Natural killer cell (primary cell): ENCODE data around the gene ZNF407. TPM values are rescaled to one million over a fixed set of nuclear protein-coding genes. Genes with fewer than 3 reads are reported as not detected.

Experiments
- ATAC-seq, 3 donors: fragments of 150-1000 bp in 2 of 3; fragments of 200-7000 bp in 1 of 3; cut with Tn5 transposase; 1 replicate in 1 of 3; 2 replicates in 2 of 3; pipeline ENCODE4 v1.10.0; 2021; ENCODE audit warnings: mild to moderate bottlenecking in 2 of 3, moderate library complexity in 2 of 3
- DNase-seq, 2 donors: peaks; one replicate each; pipeline versions ENCODE4 v3.0.0 to v3.0.0-alpha.2; 2013 to 2021; ENCODE audit warnings: mixed read lengths in 1 of 2
- H3K27ac ChIP-seq: one replicate; pipeline ENCODE4 v1.5.1; 2013; ENCODE audit warnings: mild to moderate bottlenecking, low read length
- H3K27me3 ChIP-seq: one replicate; pipeline ENCODE4 v1.6.1; 2013; ENCODE audit warnings: low read length; ENCODE audit not compliant: control insufficient read depth, insufficient read depth
- H3K36me3 ChIP-seq: one replicate; pipeline ENCODE4 v1.6.1; 2013; ENCODE audit warnings: low read length; ENCODE audit not compliant: control insufficient read depth, insufficient read depth
- H3K4me1 ChIP-seq: one replicate; pipeline ENCODE4 v1.6.1; 2013; ENCODE audit warnings: low read length; ENCODE audit not compliant: control insufficient read depth, insufficient read depth
- H3K4me3 ChIP-seq: one replicate; pipeline ENCODE4 v1.5.1; 2013; ENCODE audit warnings: low read length
- H3K9me3 ChIP-seq: one replicate; pipeline ENCODE4 v1.6.1; 2013; ENCODE audit warnings: low read length; ENCODE audit not compliant: control insufficient read depth, insufficient read depth
- H3K27ac Mint-ChIP-seq, 2 donors: one replicate each; pipeline ENCODE4 v1.8.0; 2022; ENCODE audit warnings: mild to moderate bottlenecking in 2 of 2, mixed read lengths in 2 of 2, moderate library complexity in 1 of 2
- H3K27me3 Mint-ChIP-seq, 2 donors: one replicate each; pipeline ENCODE4 v1.8.0; 2022; ENCODE audit warnings: low read depth in 2 of 2, mixed read lengths in 2 of 2
- H3K36me3 Mint-ChIP-seq: one replicate; pipeline ENCODE4 v1.8.0; 2022; ENCODE audit warnings: mixed read lengths
- H3K4me1 Mint-ChIP-seq, 2 donors: one replicate each; pipeline ENCODE4 v1.8.0; 2022; ENCODE audit warnings: mixed read lengths in 2 of 2
- H3K4me3 Mint-ChIP-seq: one replicate; pipeline ENCODE4 v1.8.0; 2022; ENCODE audit warnings: mild to moderate bottlenecking, moderate library complexity, mixed read lengths
- H3K9me3 Mint-ChIP-seq, 2 donors: one replicate each; pipeline ENCODE4 v1.8.0; 2022; ENCODE audit warnings: mixed read lengths in 2 of 2
- WGBS: methylation state at CpG from one replicate; pipeline ENCODE4 v1.1.7; 2013; ENCODE audit warnings: missing lambda C conversion rate; ENCODE audit not compliant: insufficient coverage; 5-methylcytosine and 5-hydroxymethylcytosine counted together
- intact Hi-C: fragments of 100-400 bp; cut with micrococcal nuclease; formaldehyde crosslinking; loops from one replicate; pipeline ENCODE4 v1.14.2; 2022
- total RNA-seq, 4 donors: library from RNA; stranded (reverse); fragments of 120-200 nt in 1 of 4; gene quantifications; one replicate each; pipeline versions ENCODE4 v1.2.3 to v1.2.4, GENCODE V29; 2013 to 2022
- TF ChIP-seq, protein P1 (sequence below): fragments of 200-600 bp; IDR thresholded peaks from one replicate; pipeline ENCODE4 v1.8.0; 2022; ENCODE audit warnings: antibody characterized with exemption

Gene ZNF407
- total RNA-seq, 3 donors from 2014 or later (not counting 1 experiment from before 2014, with no cell fraction given), result 28.4 to 36.7 (median 36.3) TPM

DNA sequence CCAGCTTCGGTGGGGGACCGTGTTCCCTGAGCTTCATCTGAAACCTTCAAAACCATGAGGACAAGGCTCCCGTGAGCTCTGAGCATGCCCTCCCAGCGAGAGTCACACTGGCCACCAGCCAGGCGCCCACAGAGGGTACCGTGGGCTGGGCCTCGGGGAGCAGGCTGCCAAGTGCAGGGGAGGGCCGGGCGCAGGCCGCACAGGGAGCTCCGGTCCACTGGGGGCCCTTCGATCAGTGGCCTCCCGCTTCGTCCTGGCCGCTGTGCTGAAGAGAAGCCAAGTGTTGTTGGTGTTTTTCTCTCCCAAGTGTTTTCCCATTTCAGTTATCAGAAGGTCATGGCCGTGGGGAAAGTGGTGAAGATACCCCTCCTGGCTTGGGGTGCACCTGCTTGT is 466.8 kb downstream of the ZNF407 start:
- Mint-ChIP-seq H3K36me3 (no peaks in the 10 kb centered on the region), H3K27me3 (no peaks in the 10 kb centered on the region), H3K4me1 (peaks cover 0 to 5% of the 10 kb centered on the region in 2 donors), H3K27ac (no peak overlapping the region), H3K9me3 (no peaks in the 10 kb centered on the region), H3K4me3 (no peak overlapping the region)
- Histone ChIP-seq H3K4me3 (no peak overlapping the region), H3K27me3 (no peaks in the 10 kb centered on the region), H3K36me3 (peaks cover 11% of the 10 kb centered on the region), H3K9me3 (no peaks in the 10 kb centered on the region), H3K4me1 (peaks cover 1% of the 10 kb centered on the region), H3K27ac (no peak overlapping the region)
- WGBS, result 93% methylated on average over 16 of the region's 16 CpGs
- TF ChIP-seq, protein P1, sequence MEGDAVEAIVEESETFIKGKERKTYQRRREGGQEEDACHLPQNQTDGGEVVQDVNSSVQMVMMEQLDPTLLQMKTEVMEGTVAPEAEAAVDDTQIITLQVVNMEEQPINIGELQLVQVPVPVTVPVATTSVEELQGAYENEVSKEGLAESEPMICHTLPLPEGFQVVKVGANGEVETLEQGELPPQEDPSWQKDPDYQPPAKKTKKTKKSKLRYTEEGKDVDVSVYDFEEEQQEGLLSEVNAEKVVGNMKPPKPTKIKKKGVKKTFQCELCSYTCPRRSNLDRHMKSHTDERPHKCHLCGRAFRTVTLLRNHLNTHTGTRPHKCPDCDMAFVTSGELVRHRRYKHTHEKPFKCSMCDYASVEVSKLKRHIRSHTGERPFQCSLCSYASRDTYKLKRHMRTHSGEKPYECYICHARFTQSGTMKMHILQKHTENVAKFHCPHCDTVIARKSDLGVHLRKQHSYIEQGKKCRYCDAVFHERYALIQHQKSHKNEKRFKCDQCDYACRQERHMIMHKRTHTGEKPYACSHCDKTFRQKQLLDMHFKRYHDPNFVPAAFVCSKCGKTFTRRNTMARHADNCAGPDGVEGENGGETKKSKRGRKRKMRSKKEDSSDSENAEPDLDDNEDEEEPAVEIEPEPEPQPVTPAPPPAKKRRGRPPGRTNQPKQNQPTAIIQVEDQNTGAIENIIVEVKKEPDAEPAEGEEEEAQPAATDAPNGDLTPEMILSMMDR, result no peak
- no peak for DNase-seq
- no peak for ATAC-seq
- intact Hi-C loops, result no loop called here

DNA sequence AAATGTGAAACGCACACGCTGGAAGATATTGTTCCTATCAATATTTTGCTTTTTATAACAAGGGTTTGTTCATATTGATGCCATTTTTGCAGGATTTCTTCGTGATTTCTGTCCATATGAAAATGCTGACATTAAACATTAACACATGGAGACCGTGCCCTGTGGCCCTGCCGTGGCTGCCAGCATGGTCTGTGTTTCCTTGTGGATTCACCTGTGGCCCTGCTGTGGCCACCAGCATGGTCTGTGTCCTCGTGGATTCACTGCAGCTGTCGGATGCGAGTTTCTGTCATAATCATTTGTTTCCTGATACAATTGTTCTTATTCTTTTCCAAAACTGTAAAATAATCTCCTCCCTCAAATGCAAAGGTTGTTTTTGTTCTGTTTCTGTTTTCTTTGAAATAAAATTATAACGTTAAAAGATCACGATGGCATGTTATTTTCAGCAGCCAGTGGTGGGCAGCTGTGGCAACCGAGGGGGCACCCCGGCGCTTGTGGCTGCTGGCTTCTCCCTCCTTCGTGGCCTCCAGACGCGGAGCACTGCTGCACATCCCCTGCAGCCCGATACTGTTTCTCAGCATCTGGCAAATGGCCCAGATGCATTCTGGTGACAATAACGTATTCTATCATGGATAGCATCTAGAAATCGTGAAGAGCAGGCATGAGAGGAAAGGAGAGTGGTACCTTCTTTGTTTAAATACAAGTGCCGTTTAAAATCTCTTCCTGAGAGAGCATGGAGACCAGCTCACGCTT is 467.8 kb downstream of the ZNF407 start:
- intact Hi-C loops, result no loop called here
- no peak overlapping the region for H3K27ac Mint-ChIP-seq
- WGBS, result 91% methylated on average over 21 of the region's 21 CpGs
- ATAC-seq, result no peak
- H3K36me3 ChIP-seq, result peaks cover 11% of the 10 kb centered on the region
- peaks cover 9 to 12% of the 10 kb centered on the region in 2 donors for H3K4me1 Mint-ChIP-seq
- no peak overlapping the region for H3K27ac ChIP-seq
- no peaks in the 10 kb centered on the region for H3K9me3 ChIP-seq
- H3K36me3 Mint-ChIP-seq, result no peaks in the 10 kb centered on the region
- H3K27me3 ChIP-seq, result no peaks in the 10 kb centered on the region
- no peak for DNase-seq
- TF ChIP-seq, protein P1, result no peak
- no peaks in the 10 kb centered on the region for H3K27me3 Mint-ChIP-seq
- no peak overlapping the region for H3K4me3 Mint-ChIP-seq
- H3K4me1 ChIP-seq, result peaks cover 11% of the 10 kb centered on the region
- no peaks in the 10 kb centered on the region for H3K9me3 Mint-ChIP-seq
- no peak overlapping the region for H3K4me3 ChIP-seq

DNA sequence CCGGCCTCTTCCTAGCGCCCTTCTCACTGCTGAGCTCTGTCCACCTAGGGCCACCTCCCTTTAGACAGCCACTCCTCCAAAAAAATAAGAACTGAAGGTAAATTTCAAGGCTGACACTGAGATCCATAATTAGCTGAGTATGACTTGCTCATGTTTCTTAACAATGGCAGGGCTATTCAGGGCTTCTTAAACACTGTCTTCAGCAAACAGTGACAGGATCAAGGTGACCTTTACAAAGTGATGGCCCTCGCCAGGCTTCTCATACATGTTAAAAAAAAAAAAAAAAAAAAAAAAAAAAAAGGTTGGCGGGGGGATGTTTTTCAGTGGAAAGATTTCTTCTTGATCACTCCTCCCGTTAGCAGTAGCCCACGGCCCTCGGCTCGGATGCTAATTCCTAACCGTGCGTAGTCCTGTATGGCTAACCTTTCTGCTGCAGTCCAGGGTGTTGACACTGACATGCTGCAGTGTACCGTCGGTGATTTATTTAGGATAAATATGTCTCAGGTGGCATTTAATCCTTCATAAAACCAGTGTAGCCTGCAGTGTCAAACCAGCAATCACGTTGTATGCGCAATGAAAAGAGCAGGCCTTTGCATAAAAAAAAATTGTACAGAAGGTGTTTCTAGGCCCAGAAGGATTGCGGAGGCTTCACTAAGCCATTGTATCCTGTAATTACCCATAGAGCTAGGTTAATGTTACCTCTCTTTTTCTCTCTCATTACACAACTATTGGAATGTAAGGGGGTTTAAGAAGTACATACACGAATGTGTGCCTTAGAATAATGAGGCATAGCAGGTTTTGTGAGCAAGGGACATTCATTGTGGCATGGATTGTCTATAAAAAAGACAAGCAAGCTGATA is 468.6 kb downstream of the ZNF407 start:
- Histone ChIP-seq H3K4me3 (no peak overlapping the region), H3K36me3 (peaks cover 11% of the 10 kb centered on the region), H3K4me1 (peaks cover 19% of the 10 kb centered on the region), H3K27me3 (no peaks in the 10 kb centered on the region), H3K27ac (no peak overlapping the region), H3K9me3 (no peaks in the 10 kb centered on the region)
- intact Hi-C loops, result no loop called here
- Mint-ChIP-seq H3K27me3 (no peaks in the 10 kb centered on the region), H3K4me3 (no peak overlapping the region), H3K36me3 (no peaks in the 10 kb centered on the region), H3K4me1 (peaks cover 17 to 20% of the 10 kb centered on the region in 2 donors), H3K27ac (no peak overlapping the region), H3K9me3 (no peaks in the 10 kb centered on the region)
- TF ChIP-seq, protein P1, result no peak
- ATAC-seq (no peak), DNase-seq (no peak)
- 96% methylated on average over 15 of the region's 16 CpGs for WGBS
